ENCODE results near the gene SEBOX.

The SEBOX gene

GRCh38 chr17:28395426-28395825 lies 30.4 kb upstream of the SEBOX start:
- Histone ChIP-seq H3K4me3 (ENCODE audit: low read length, poor library complexity, severe bottlenecking) (no peak overlapping the region), H3K4me2 (ENCODE audit: low read depth, low read length, poor library complexity, severe bottlenecking) (no peak overlapping the region)
- no peak for TF ChIP-seq EZH2phosphoT487 (IDR thresholded peaks at IDR 0.05; ENCODE audit: borderline replicate concordance)

GRCh38 chr17:28394337-28395116 lies 29.5 kb upstream of the SEBOX start:
- no peak for TF ChIP-seq EZH2phosphoT487 (IDR thresholded peaks at IDR 0.05; ENCODE audit: borderline replicate concordance)
- no peak for TF ChIP-seq CTCF (conservative IDR thresholded peaks at IDR 0.05; ENCODE audit: low read length)
- Histone ChIP-seq H3F3A (ENCODE audit: low read depth) (no peaks in the 10 kb centered on the region), H3K9me2 (replicated peaks; ENCODE audit: low read depth, low read length) (no peaks in the 10 kb centered on the region), H4K20me1 (ENCODE audit: insufficient read depth, low read length, poor library complexity, severe bottlenecking) (no peaks in the 10 kb centered on the region), H3K9me3 (ENCODE audit: insufficient read depth, low read depth, low read length) (no peaks in the 10 kb centered on the region), H3K27me3 (ENCODE audit: insufficient read depth, low read length, poor library complexity, severe bottlenecking) (no peaks in the 10 kb centered on the region), H3K9ac (ENCODE audit: low read depth, low read length, poor library complexity, severe bottlenecking) (no peak overlapping the region), H3K4me3 (ENCODE audit: low read length, poor library complexity, severe bottlenecking) (no peak overlapping the region), H2AFZ (ENCODE audit: low read length) (no peak overlapping the region), H3K4me2 (ENCODE audit: low read depth, low read length, poor library complexity, severe bottlenecking) (no peak overlapping the region), H3K36me3 (ENCODE audit: insufficient read depth, low read length) (no peaks in the 10 kb centered on the region), H3K4me1 (ENCODE audit: insufficient read depth, low read length, poor library complexity, severe bottlenecking) (no peaks in the 10 kb centered on the region), H3K79me2 (ENCODE audit: insufficient read depth, low read length) (no peaks in the 10 kb centered on the region)

More at GRCh38 chr17:28395426-28395825, 30.4 kb upstream of the SEBOX start:
- Histone ChIP-seq H3K79me2 (ENCODE audit: insufficient read depth, low read length) (no peaks in the 10 kb centered on the region), H3K36me3 (ENCODE audit: insufficient read depth, low read length) (no peaks in the 10 kb centered on the region), H3F3A (ENCODE audit: low read depth) (no peaks in the 10 kb centered on the region), H3K9me3 (ENCODE audit: insufficient read depth, low read depth, low read length) (no peaks in the 10 kb centered on the region), H3K9ac (ENCODE audit: low read depth, low read length, poor library complexity, severe bottlenecking) (no peak overlapping the region), H3K4me1 (ENCODE audit: insufficient read depth, low read length, poor library complexity, severe bottlenecking) (no peaks in the 10 kb centered on the region), H4K20me1 (ENCODE audit: insufficient read depth, low read length, poor library complexity, severe bottlenecking) (no peaks in the 10 kb centered on the region), H3K27me3 (ENCODE audit: insufficient read depth, low read length, poor library complexity, severe bottlenecking) (no peaks in the 10 kb centered on the region), H3K9me2 (replicated peaks; ENCODE audit: low read depth, low read length) (no peaks in the 10 kb centered on the region), H2AFZ (ENCODE audit: low read length) (no peak overlapping the region)

GRCh38 chr17:28392491-28392890 lies 27.5 kb upstream of the SEBOX start:
- no peaks in the 10 kb centered on the region for H3K9me2 ChIP-seq (replicated peaks; ENCODE audit: low read depth, low read length)
- H3K9ac ChIP-seq (ENCODE audit: low read depth, low read length, poor library complexity, severe bottlenecking): no peak overlapping the region
- H2AFZ ChIP-seq (ENCODE audit: low read length): no peak overlapping the region
- H3F3A ChIP-seq (ENCODE audit: low read depth): no peaks in the 10 kb centered on the region
- H3K9me3 ChIP-seq (ENCODE audit: insufficient read depth, low read depth, low read length): no peaks in the 10 kb centered on the region
- TF ChIP-seq CTCF (conservative IDR thresholded peaks at IDR 0.05; ENCODE audit: low read length): no peak
- TF ChIP-seq EZH2phosphoT487 (IDR thresholded peaks at IDR 0.05; ENCODE audit: borderline replicate concordance): no peak
- no peaks in the 10 kb centered on the region for H3K27me3 ChIP-seq (ENCODE audit: insufficient read depth, low read length, poor library complexity, severe bottlenecking)
- H3K4me3 ChIP-seq (ENCODE audit: low read length, poor library complexity, severe bottlenecking): no peak overlapping the region
- no peaks in the 10 kb centered on the region for H3K4me1 ChIP-seq (ENCODE audit: insufficient read depth, low read length, poor library complexity, severe bottlenecking)
- H3K79me2 ChIP-seq (ENCODE audit: insufficient read depth, low read length): no peaks in the 10 kb centered on the region
- no peaks in the 10 kb centered on the region for H4K20me1 ChIP-seq (ENCODE audit: insufficient read depth, low read length, poor library complexity, severe bottlenecking)
- H3K4me2 ChIP-seq (ENCODE audit: low read depth, low read length, poor library complexity, severe bottlenecking): no peak overlapping the region
- no peaks in the 10 kb centered on the region for H3K36me3 ChIP-seq (ENCODE audit: insufficient read depth, low read length)

- no peak overlapping the region for H2AFZ ChIP-seq (ENCODE audit: low read length)
- H4K20me1 ChIP-seq (ENCODE audit: insufficient read depth, low read length, poor library complexity, severe bottlenecking): no peaks in the 10 kb centered on the region
- no peaks in the 10 kb centered on the region for H3K9me3 ChIP-seq (ENCODE audit: insufficient read depth, low read depth, low read length)
- no peak overlapping the region for H3K4me2 ChIP-seq (ENCODE audit: low read depth, low read length, poor library complexity, severe bottlenecking)
- no peak overlapping the region for H3K9ac ChIP-seq (ENCODE audit: low read depth, low read length, poor library complexity, severe bottlenecking)
- H3K9me2 ChIP-seq (replicated peaks; ENCODE audit: low read depth, low read length): no peaks in the 10 kb centered on the region
- no peaks in the 10 kb centered on the region for H3F3A ChIP-seq (ENCODE audit: low read depth)
- no peaks in the 10 kb centered on the region for H3K4me1 ChIP-seq (ENCODE audit: insufficient read depth, low read length, poor library complexity, severe bottlenecking)
- no peak for TF ChIP-seq EZH2phosphoT487 (IDR thresholded peaks at IDR 0.05; ENCODE audit: borderline replicate concordance)
- no peak for TF ChIP-seq CTCF (conservative IDR thresholded peaks at IDR 0.05; ENCODE audit: low read length)
- no peaks in the 10 kb centered on the region for H3K27me3 ChIP-seq (ENCODE audit: insufficient read depth, low read length, poor library complexity, severe bottlenecking)
- no peaks in the 10 kb centered on the region for H3K79me2 ChIP-seq (ENCODE audit: insufficient read depth, low read length)
- no peaks in the 10 kb centered on the region for H3K36me3 ChIP-seq (ENCODE audit: insufficient read depth, low read length)
- H3K4me3 ChIP-seq (ENCODE audit: low read length, poor library complexity, severe bottlenecking): no peak overlapping the region
These were observed 26.4 kb upstream of the SEBOX start for GRCh38 chr17:28391401-28391800.
